GOT3 (cell line): ENCODE data around the gene PPP1CC.

ENCODE experiments used
- DNase-seq: peaks from one replicate; lab custom pipeline; 2025; ENCODE audit warnings: mixed read lengths; lab: John Stamatoyannopoulos, UW

The PPP1CC gene

GRCh38 chr12:110687396-110688169, 55.1 kb downstream of the PPP1CC start:
- no peak for DNase-seq

GRCh38 chr12:110686294-110686903, 56.3 kb downstream of the PPP1CC start:
- no peak for DNase-seq

DNA sequence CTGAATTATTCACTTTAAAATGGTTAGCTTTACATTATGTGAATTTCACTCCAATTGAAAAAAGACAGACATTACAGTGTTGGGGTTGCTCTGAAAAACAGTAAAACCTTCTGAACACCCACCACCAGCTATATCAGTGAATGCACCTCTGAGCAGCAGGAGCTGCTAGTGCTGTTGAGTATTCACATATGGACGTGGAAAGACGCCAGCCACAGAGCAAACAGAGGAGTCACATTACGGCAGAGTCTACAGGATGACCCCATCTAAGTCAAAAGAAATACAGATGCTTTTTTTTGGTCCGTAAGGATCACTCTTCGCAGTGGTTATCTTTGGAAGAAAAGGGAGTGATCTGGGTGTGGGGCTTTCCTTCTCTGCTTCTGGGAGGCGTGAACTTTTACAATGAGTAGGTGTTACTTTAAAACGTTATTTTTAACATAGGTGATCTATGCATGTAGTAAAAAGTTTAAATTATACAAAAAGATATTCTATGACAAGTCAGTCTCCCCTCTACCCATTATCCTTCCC, 58.3 kb downstream of the PPP1CC start:
- DNase-seq, result no peak

DNA sequence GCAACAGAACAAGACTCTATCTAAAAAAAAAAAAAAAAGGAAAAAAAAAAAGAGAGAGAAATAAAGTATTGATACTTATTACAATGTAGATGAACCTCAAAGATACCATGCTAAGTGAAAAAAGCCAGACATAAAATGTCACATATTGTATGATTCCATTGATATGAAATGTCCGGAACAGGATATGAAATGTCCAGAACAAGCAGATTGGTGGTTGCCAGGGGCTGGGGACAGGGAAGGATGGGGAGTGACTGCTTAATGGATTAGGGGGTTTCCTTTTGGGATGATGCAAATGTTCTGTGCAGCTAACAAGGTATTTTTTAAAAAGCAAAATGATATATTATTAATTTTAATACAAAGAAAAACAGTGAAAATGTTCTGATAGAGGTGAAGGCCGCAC, 58.8 kb downstream of the PPP1CC start:
- no peak for DNase-seq

GRCh38 chr12:110680032-110680431, 62.7 kb downstream of the PPP1CC start:
- DNase-seq, result no peak

DNA sequence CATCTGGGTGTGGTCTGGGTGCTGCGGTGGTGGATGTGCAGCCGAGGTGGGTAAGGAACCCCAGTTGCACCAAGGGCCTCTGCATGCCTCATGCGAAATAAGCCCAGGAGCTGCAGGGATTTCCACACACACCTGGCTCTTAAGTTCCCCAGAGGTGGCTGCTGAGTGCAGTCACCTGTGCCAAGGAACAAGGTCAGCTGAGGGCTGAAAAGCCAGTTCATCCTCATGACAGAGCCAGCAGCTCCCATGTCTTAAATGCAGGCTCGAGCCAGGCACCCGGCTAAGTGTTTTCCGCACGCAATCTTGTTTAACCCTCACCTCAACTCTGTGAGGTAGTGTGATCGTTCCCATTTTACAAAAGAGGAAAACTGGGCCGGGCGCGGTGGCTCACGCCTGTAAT, 63.5 kb downstream of the PPP1CC start:
- DNase-seq, result no peak

DNA sequence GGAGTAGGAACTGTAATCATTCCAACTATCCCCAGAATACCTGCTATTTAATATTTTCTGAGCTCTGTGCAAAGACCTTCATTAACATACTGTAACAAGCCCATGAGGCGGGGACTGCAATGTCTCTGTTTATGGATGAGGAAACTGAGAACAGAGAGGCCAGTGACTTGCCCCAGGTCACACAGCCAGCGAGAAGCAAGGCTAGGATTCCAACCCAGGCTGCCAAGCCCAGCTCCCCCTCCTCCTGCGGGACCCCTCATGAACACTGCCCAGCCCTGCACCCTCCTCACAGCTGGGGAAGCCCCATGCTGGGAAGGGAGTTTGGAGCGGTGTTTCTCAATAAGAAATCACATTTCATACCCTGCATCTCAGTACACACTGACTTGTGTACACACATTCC, 64.7 kb downstream of the PPP1CC start:
- DNase-seq, result no peak

- DNase-seq, result no peak
These were observed 65.3 kb downstream of the PPP1CC start for GRCh38 chr12:110677206-110677911.

DNA sequence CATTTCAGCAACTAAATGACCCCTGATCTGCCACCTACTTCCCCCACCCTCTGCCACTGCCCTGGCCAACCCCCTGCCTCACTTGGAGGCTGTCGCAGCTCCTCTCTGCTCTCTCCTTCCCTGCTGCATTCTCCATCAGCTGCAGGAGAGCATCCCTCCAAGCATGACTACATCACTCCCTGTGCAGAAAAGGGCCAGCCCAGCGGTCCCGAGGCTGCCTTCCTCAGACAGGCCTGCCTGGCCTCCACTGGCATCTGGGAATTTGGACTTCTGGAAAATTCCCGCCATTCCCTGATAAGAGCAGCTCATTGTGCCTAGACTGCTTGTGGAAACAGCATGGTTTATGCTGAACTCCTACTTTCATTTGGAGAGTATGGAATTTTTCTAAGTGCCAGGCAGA, 66.5 kb downstream of the PPP1CC start:
- DNase-seq, result no peak

DNA sequence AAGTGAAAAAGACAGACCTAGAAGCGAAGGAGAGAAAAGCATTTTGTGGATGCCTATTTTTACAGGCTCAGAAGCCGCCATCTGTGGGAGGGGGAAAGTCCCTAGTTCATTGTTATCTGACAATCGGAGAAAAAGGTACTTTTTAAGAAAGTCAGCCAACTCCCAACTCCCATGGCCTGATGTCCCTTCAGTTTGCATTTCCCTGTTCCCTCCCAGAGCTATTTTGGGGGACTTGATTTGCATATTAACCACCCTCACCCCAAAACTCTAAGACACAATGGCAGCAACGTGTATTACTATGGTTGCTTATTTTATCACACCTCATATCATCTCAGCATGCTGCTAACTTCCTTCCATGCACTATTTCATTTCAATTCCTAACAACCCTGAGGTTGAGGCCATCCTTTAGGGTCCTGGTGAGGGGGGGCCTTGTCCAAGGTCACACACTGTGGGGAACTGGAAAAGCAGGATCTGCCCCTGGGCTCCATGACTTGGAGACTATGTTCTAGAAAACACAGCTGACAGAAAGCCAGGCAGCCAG, 72.5 kb downstream of the PPP1CC start:
- no peak for DNase-seq
